ENCODE measurements around the gene HPS6. TPM values are rescaled to one million over a fixed set of nuclear protein-coding genes. Genes with fewer than 3 reads are reported as not detected.
"Not testable (repeated sequence)": the region's sequence is repeated elsewhere in the genome, so short reads cannot be mapped to it uniquely, and the experiment has no call there.

HPS6 gene
- total RNA-seq, 1 experiment from 2014 or later, result 14.7 TPM

DNA sequence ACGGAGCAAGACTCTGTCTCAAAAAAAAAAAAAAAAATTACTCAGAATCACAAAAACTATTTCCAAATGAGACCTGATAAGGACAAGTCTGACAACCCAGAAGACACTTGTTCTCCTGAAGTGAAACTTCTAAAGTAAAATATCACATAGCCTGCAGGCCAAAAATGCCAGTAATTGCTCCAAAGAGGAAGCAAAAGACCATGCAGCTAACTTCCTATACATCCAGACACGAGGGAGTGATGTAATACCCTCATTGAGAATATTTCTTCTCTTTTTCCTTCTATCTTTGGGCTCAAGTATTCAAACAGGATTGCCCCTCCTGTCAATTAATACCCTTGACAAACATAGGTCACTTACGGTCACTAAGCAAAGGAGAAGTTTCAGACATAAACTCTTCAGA lies 40.4 kb upstream of the HPS6 start:
- no TSS peak for BruUV-seq (replicated peaks)
- H3K27ac Mint-ChIP-seq (ENCODE audit: unreplicated experiment), result no peak overlapping the region
- H3K36me3 Mint-ChIP-seq (ENCODE audit: insufficient read depth, unreplicated experiment), result peaks cover 8% of the 10 kb centered on the region
- no peaks in the 10 kb centered on the region for H3K27me3 Mint-ChIP-seq (ENCODE audit: unreplicated experiment)
- no peak for TF ChIP-seq CTCF (IDR thresholded peaks at IDR 0.05; ENCODE audit: unreplicated experiment)
- DNase-seq, result no peak
- no peaks in the 10 kb centered on the region for H3K9me3 Mint-ChIP-seq (ENCODE audit: low read depth, unreplicated experiment)
- no peak overlapping the region for H3K4me3 Mint-ChIP-seq (ENCODE audit: low read depth, unreplicated experiment)
- intact Hi-C loops (cut with micrococcal nuclease; ENCODE audit: unreplicated experiment), result no loop called here
- CTCF ChIA-PET, result no interaction called here
- no peaks in the 10 kb centered on the region for H3K4me1 Mint-ChIP-seq (ENCODE audit: low read depth, unreplicated experiment)

GRCh38 chr10:102027261-102027660 lies 37.9 kb upstream of the HPS6 start:
- Mint-ChIP-seq H3K4me3 (ENCODE audit: low read depth, unreplicated experiment) (no peak overlapping the region), H3K27me3 (ENCODE audit: unreplicated experiment) (no peaks in the 10 kb centered on the region), H3K9me3 (ENCODE audit: low read depth, unreplicated experiment) (no peaks in the 10 kb centered on the region), H3K36me3 (ENCODE audit: insufficient read depth, unreplicated experiment) (peaks cover under 1% of the 10 kb centered on the region), H3K4me1 (ENCODE audit: low read depth, unreplicated experiment) (no peaks in the 10 kb centered on the region), H3K27ac (ENCODE audit: unreplicated experiment) (no peak overlapping the region)
- DNase-seq, result no peak
- CTCF ChIA-PET, result interaction anchor here (0.7 kb wide), 1 partner anchor 998 kb away, joined by 4 read pairs; no protein-coding TSS in a partner anchor
- BruUV-seq (replicated peaks), result no TSS peak
- no peak for TF ChIP-seq CTCF (IDR thresholded peaks at IDR 0.05; ENCODE audit: unreplicated experiment)
- intact Hi-C loops (cut with micrococcal nuclease; ENCODE audit: unreplicated experiment), result no loop called here

DNA sequence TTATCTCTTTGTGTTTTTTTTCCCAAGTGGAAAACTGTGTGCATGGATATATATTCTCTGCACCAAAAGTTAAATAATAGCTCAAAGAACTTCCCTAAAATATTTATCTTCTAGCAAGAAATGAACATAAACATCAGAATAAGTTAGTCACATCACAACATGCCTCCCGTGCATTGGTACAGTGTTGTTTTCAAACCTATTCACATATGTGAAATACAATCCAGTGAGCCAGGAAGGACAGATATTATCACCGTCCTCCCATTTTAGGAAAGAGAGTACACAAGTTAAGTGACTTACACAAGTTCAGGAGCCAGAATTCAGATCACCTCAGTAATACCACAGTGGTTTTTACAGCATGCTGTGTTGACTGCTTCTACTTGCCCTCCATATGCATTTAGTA lies 31.4 kb upstream of the HPS6 start:
- intact Hi-C loops (cut with micrococcal nuclease; ENCODE audit: unreplicated experiment), result no loop called here
- Mint-ChIP-seq H3K27ac (ENCODE audit: unreplicated experiment) (no peak overlapping the region), H3K4me3 (ENCODE audit: low read depth, unreplicated experiment) (no peak overlapping the region), H3K4me1 (ENCODE audit: low read depth, unreplicated experiment) (no peaks in the 10 kb centered on the region), H3K9me3 (ENCODE audit: low read depth, unreplicated experiment) (no peaks in the 10 kb centered on the region), H3K27me3 (ENCODE audit: unreplicated experiment) (no peaks in the 10 kb centered on the region), H3K36me3 (ENCODE audit: insufficient read depth, unreplicated experiment) (no peaks in the 10 kb centered on the region)
- TF ChIP-seq CTCF (IDR thresholded peaks at IDR 0.05; ENCODE audit: unreplicated experiment), result no peak
- DNase-seq, result no peak
- CTCF ChIA-PET, result interaction anchor here (0.5 kb wide), 1 partner anchor 894 kb away, joined by 4 read pairs; no protein-coding TSS in a partner anchor
- no TSS peak for BruUV-seq (replicated peaks)

DNA sequence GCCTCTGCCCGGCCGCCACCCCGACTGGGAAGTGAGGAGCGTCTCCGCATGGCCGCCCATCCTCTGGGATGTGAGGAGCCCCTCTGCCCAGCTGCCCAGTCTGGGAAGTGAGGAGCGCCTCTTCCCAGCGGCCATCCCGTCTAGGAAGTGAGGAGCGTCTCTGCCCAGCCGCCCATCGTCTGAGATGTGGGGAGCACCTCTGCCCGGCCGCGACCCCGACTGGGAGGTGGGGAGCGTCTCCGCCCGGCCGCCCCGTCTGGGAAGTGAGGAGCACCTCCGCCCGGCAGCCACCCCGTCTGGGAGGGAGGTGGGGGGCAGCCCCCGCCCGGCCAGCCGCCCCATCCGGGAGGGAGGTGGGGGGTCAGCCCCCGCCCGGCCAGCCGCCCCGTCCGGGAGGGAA lies 29.3 kb upstream of the HPS6 start:
- H3K27me3 Mint-ChIP-seq (ENCODE audit: unreplicated experiment); intact Hi-C loops (cut with micrococcal nuclease; ENCODE audit: unreplicated experiment); DNase-seq; H3K27ac Mint-ChIP-seq (ENCODE audit: unreplicated experiment); H3K4me3 Mint-ChIP-seq (ENCODE audit: low read depth, unreplicated experiment); BruUV-seq (replicated peaks); H3K36me3 Mint-ChIP-seq (ENCODE audit: insufficient read depth, unreplicated experiment); H3K9me3 Mint-ChIP-seq (ENCODE audit: low read depth, unreplicated experiment); H3K4me1 Mint-ChIP-seq (ENCODE audit: low read depth, unreplicated experiment): not testable (repeated sequence)
- CTCF ChIA-PET, result interaction anchor here (0.6 kb wide), 1 partner anchor 220 kb away, joined by 3 read pairs; no protein-coding TSS in a partner anchor

- H3K27me3 Mint-ChIP-seq (ENCODE audit: unreplicated experiment), result no peaks in the 10 kb centered on the region
- H3K4me1 Mint-ChIP-seq (ENCODE audit: low read depth, unreplicated experiment), result no peaks in the 10 kb centered on the region
- DNase-seq, result no peak
- no peaks in the 10 kb centered on the region for H3K36me3 Mint-ChIP-seq (ENCODE audit: insufficient read depth, unreplicated experiment)
- H3K4me3 Mint-ChIP-seq (ENCODE audit: low read depth, unreplicated experiment), result no peak overlapping the region
- H3K27ac Mint-ChIP-seq (ENCODE audit: unreplicated experiment), result no peak overlapping the region
- no peak for TF ChIP-seq CTCF (IDR thresholded peaks at IDR 0.05; ENCODE audit: unreplicated experiment)
- no TSS peak for BruUV-seq (replicated peaks)
- CTCF ChIA-PET, result no interaction called here
- intact Hi-C loops (cut with micrococcal nuclease; ENCODE audit: unreplicated experiment), result no loop called here
- no peaks in the 10 kb centered on the region for H3K9me3 Mint-ChIP-seq (ENCODE audit: low read depth, unreplicated experiment)
Measured at GRCh38 chr10:102038410-102038809, 26.7 kb upstream of the HPS6 start.
